GM12873 (cell line): ENCODE results near the gene SERP2.

Experiments used
- CTCF ChIP-seq: IDR thresholded peaks from 2 replicates; pipeline ENCODE4 v1.5.1; 2012; ENCODE audit warnings: low read depth, mild to moderate bottlenecking, moderate library complexity, low read length, control low read depth; ENCODE audit not compliant: insufficient read depth; ENCODE audit errors: missing control alignments

SERP2 gene

GRCh38 chr13:44435142-44435918, 61.7 kb downstream of the SERP2 start:
- TF ChIP-seq CTCF, result no peak

GRCh38 chr13:44435919-44436510, 62.4 kb downstream of the SERP2 start:
- no peak for TF ChIP-seq CTCF

GRCh38 chr13:44436589-44437337, 63.1 kb downstream of the SERP2 start:
- no peak for TF ChIP-seq CTCF

- peak; percentile 33 for TF ChIP-seq CTCF
Measured at GRCh38 chr13:44437356-44438233, 64.0 kb downstream of the SERP2 start.

- TF ChIP-seq CTCF, result no peak
Measured at GRCh38 chr13:44438234-44438579, 64.6 kb downstream of the SERP2 start.

- TF ChIP-seq CTCF, result no peak
Measured at GRCh38 chr13:44439452-44440024, 65.9 kb downstream of the SERP2 start.
